HG02970 (cell line): Measurements from ENCODE around the gene E2F3.

ENCODE experiments used
- ATAC-seq: cut with Tn5 transposase; IDR thresholded peaks from one replicate; pipeline ENCODE4 v1.9.1; 2021; ENCODE audit warnings: mild to moderate bottlenecking, moderate library complexity, moderate number of reproducible peaks; ENCODE audit not compliant: unreplicated experiment, low FRiP score

The E2F3 gene

GRCh38 chr6:20427856-20428255 is 26.2 kb downstream of the E2F3 start:
- peak; percentile 83 for ATAC-seq

GRCh38 chr6:20432692-20433091 is 31.0 kb downstream of the E2F3 start:
- no peak for ATAC-seq

- no peak for ATAC-seq
Measured at GRCh38 chr6:20433321-20433720, 31.6 kb downstream of the E2F3 start.

GRCh38 chr6:20433929-20434328 is 32.2 kb downstream of the E2F3 start:
- no peak for ATAC-seq

GRCh38 chr6:20434766-20435165 is 33.1 kb downstream of the E2F3 start:
- ATAC-seq: no peak

GRCh38 chr6:20436719-20437118 is 35.0 kb downstream of the E2F3 start:
- ATAC-seq: no peak

- ATAC-seq: no peak
Measured at GRCh38 chr6:20437639-20438038, 36.0 kb downstream of the E2F3 start.

GRCh38 chr6:20438462-20439070 is 36.9 kb downstream of the E2F3 start:
- ATAC-seq: no peak

- no peak for ATAC-seq
Measured at GRCh38 chr6:20439558-20439957, 37.9 kb downstream of the E2F3 start.

- no peak for ATAC-seq
Measured at GRCh38 chr6:20440296-20440695, 38.6 kb downstream of the E2F3 start.

GRCh38 chr6:20441236-20441635 is 39.6 kb downstream of the E2F3 start:
- ATAC-seq: no peak

GRCh38 chr6:20441921-20442320 is 40.2 kb downstream of the E2F3 start:
- ATAC-seq: no peak

GRCh38 chr6:20444786-20445271 is 43.1 kb downstream of the E2F3 start:
- ATAC-seq: no peak

- no peak for ATAC-seq
Measured at GRCh38 chr6:20447157-20447556, 45.5 kb downstream of the E2F3 start.

GRCh38 chr6:20447581-20448132 is 46.0 kb downstream of the E2F3 start:
- ATAC-seq: no peak

GRCh38 chr6:20448828-20449227 is 47.1 kb downstream of the E2F3 start:
- ATAC-seq: no peak

- ATAC-seq: no peak
Measured at GRCh38 chr6:20454204-20454824, 52.6 kb downstream of the E2F3 start.

- no peak for ATAC-seq
Measured at GRCh38 chr6:20455251-20455940, 53.7 kb downstream of the E2F3 start.

- no peak for ATAC-seq
Measured at GRCh38 chr6:20458027-20458894, 56.6 kb downstream of the E2F3 start.

- no peak for ATAC-seq
Measured at GRCh38 chr6:20459682-20460081, 58.0 kb downstream of the E2F3 start.
